IMR-90 (cell line): ENCODE results near the gene SHISAL1.
"Not testable (repeated sequence)": the region's sequence is repeated elsewhere in the genome, so short reads cannot be mapped to it uniquely, and the experiment has no call there.

Source experiments
- CTCF ChIP-seq: conservative IDR thresholded peaks from 2 replicates; pipeline ENCODE4 v1.5.1; 2012; ENCODE audit warnings: mild to moderate bottlenecking, low read depth, low read length, improper control_type of control experiment
- MAFK ChIP-seq: IDR thresholded peaks from 2 replicates; pipeline ENCODE4 v1.6.1; 2012; ENCODE audit warnings: low read depth, low read length, improper control_type of control experiment
- MXI1 ChIP-seq: IDR thresholded peaks from 2 replicates; pipeline ENCODE4 v1.6.1; 2012; ENCODE audit warnings: low read depth, mild to moderate bottlenecking, low read length, moderate library complexity, borderline replicate concordance
- POLR2A ChIP-seq: IDR thresholded peaks from 2 replicates; pipeline ENCODE4 v1.6.1; 2012; ENCODE audit warnings: mild to moderate bottlenecking, low read depth, low read length
- USF2 ChIP-seq: fragments of 150-350 bp; IDR thresholded peaks from 2 replicates; pipeline ENCODE4 v1.6.1; 2017; ENCODE audit warnings: mild to moderate bottlenecking, antibody characterized with exemption, low read length, low read depth

GRCh38 chr22:44241121-44241520 is 71.6 kb downstream of the SHISAL1 start:
- not testable (repeated sequence) for TF ChIP-seq CTCF, POLR2A, MAFK, MXI1, USF2
